Endothelial cell of umbilical vein (primary cell): Measurements from ENCODE around the gene HEPHL1. TPM values are rescaled to one million over a fixed set of nuclear protein-coding genes. Genes with fewer than 3 reads are reported as not detected.

ENCODE experiments used
- BruUV-seq: library from RNA; stranded (reverse); fragments of 400-500 nt; replicated peaks from 2 replicates; lab custom pipeline; 2021; lab: Mats Ljungman, UMichigan
- CTCF ChIA-PET: fragments of 300-600, 350-600 bp; sonication (Branson Sonifier 250); formaldehyde crosslinking; loops from one replicate; lab custom pipeline; 2021; ENCODE audit warnings: antibody characterized with exemption, inconsistent platforms; lab: Charles Lee
- POLR2A ChIA-PET: fragments of 300-600, 350-600 bp; sonication (Branson Sonifier 250); formaldehyde crosslinking; loops from one replicate; lab custom pipeline; 2021; ENCODE audit warnings: antibody characterized with exemption, inconsistent platforms; lab: Charles Lee
- DNase-seq: peaks from one replicate; pipeline ENCODE4 v3.0.0-alpha.2; 2011; ENCODE audit warnings: low read depth, low spot score
- FAIRE-seq: peaks from 2 replicates; lab custom pipeline; 2011; peaks lifted over from hg19 to GRCh38; lab: Jason Lieb, UNC
- H2AFZ ChIP-seq: 2 replicates; pipeline ENCODE4 v1.6.0; 2012; ENCODE audit warnings: low read depth, low read length, control low read depth, inconsistent platforms
- H3K27ac ChIP-seq: 2 replicates; pipeline ENCODE4 v1.5.1; 2011; ENCODE audit warnings: low read depth, mild to moderate bottlenecking, control low read depth, low read length, moderate library complexity; ENCODE audit not compliant: insufficient read depth
- H3K27me3 ChIP-seq, 2 experiments: 2 replicates each; pipeline versions ENCODE4 v1.6.0 to v1.6.1; 2011; ENCODE audit warnings: low read length in 2 of 2, mixed read lengths in 1 of 2; ENCODE audit not compliant: control insufficient read depth in 2 of 2, insufficient read depth in 2 of 2
- H3K36me3 ChIP-seq, 2 experiments: 2 replicates in 1 of 2; 3 replicates in 1 of 2; pipeline ENCODE4 v1.5.1; 2011; ENCODE audit warnings: low read length in 2 of 2, mild to moderate bottlenecking in 1 of 2, moderate library complexity in 1 of 2; ENCODE audit not compliant: control insufficient read depth in 2 of 2, insufficient read depth in 2 of 2; ENCODE audit errors: extremely low read depth in 1 of 2
- H3K4me1 ChIP-seq: 3 replicates; pipeline ENCODE4 v1.5.1; 2011; ENCODE audit warnings: mild to moderate bottlenecking, low read length; ENCODE audit not compliant: control insufficient read depth, insufficient read depth; ENCODE audit errors: extremely low read depth
- H3K4me2 ChIP-seq: 2 replicates; pipeline ENCODE4 v1.6.1; 2011; ENCODE audit warnings: low read length, control low read depth, mixed read lengths; ENCODE audit not compliant: insufficient read depth
- H3K4me3 ChIP-seq, 3 experiments: fragments of 200-600 bp in 1 of 3; sonication (generic), shearing (Covaris generic) in 1 of 3; replicated peaks in 1 of 3; 2 replicates each; pipeline ENCODE4 v1.5.1; 2011 to 2016; ENCODE audit warnings: control low read depth in 3 of 3, low read length in 3 of 3, mild to moderate bottlenecking in 2 of 3, inconsistent platforms in 1 of 3, low read depth in 1 of 3, moderate library complexity in 1 of 3; ENCODE audit not compliant: insufficient read depth in 1 of 3
- H3K79me2 ChIP-seq: 2 replicates; pipeline ENCODE4 v1.6.0; 2012; ENCODE audit warnings: low read length, inconsistent platforms; ENCODE audit not compliant: control insufficient read depth, insufficient read depth
- H3K9ac ChIP-seq: replicated peaks from 2 replicates; pipeline ENCODE3; 2011; ENCODE audit warnings: low read length, control low read depth; ENCODE audit not compliant: insufficient read depth; ENCODE audit errors: extremely low read depth
- H3K9me1 ChIP-seq: replicated peaks from 3 replicates; pipeline ENCODE4 v1.6.0; 2011; ENCODE audit warnings: mild to moderate bottlenecking, low read length; ENCODE audit not compliant: control insufficient read depth, insufficient read depth; ENCODE audit errors: extremely low read depth
- H3K9me3 ChIP-seq: replicated peaks from 2 replicates; pipeline ENCODE4 v1.5.1; 2012; ENCODE audit warnings: low read length, inconsistent platforms; ENCODE audit not compliant: control insufficient read depth, insufficient read depth
- H4K20me1 ChIP-seq: replicated peaks from 2 replicates; pipeline ENCODE3; 2011; ENCODE audit warnings: mild to moderate bottlenecking, low read length; ENCODE audit not compliant: control insufficient read depth, insufficient read depth; ENCODE audit errors: extremely low read depth
- CTCF ChIP-seq, 2 donors: IDR thresholded peaks; 1 replicate in 1 of 2; 2 replicates in 1 of 2; pipeline ENCODE4 v1.5.1; 2011; ENCODE audit warnings: low read length in 2 of 2, mild to moderate bottlenecking in 2 of 2, moderate library complexity in 2 of 2, control low read depth in 1 of 2, inconsistent platforms in 1 of 2, low read depth in 1 of 2; ENCODE audit not compliant: insufficient read depth in 1 of 2; ENCODE audit errors: extremely low read depth in 1 of 2
- FOS ChIP-seq: IDR thresholded peaks from 2 replicates; pipeline ENCODE4 v1.6.1; 2011; ENCODE audit warnings: mild to moderate bottlenecking, low read length, moderate library complexity, borderline replicate concordance; ENCODE audit not compliant: insufficient read depth
- GATA2 ChIP-seq: IDR thresholded peaks from 2 replicates; pipeline ENCODE4 v1.7.0; 2011; ENCODE audit warnings: low read depth, mild to moderate bottlenecking, moderate library complexity, mixed read lengths, low read length; ENCODE audit not compliant: insufficient read length, insufficient read depth
- MAX ChIP-seq: IDR thresholded peaks from 2 replicates; pipeline ENCODE4 v1.6.1; 2011; ENCODE audit not compliant: insufficient read depth, insufficient read length
- MYC ChIP-seq: IDR thresholded peaks from one replicate; pipeline ENCODE4 v1.6.1; 2011; ENCODE audit warnings: mild to moderate bottlenecking, low read depth, low read length
- POLR2AphosphoS5 ChIP-seq: IDR thresholded peaks from 2 replicates; pipeline ENCODE4 v1.6.1; 2012; ENCODE audit warnings: low read depth, mild to moderate bottlenecking, control low read depth, low read length, moderate library complexity; ENCODE audit not compliant: insufficient read depth
- dilution Hi-C: fragments of 300-500 bp; cut with MboI; formaldehyde crosslinking; loops from one replicate; pipeline ENCODE4 v1.15.0; 2019; ENCODE audit warnings: low sequenced_read_pairs; ENCODE audit not compliant: extremely low pct_ligation_motif_present
- intact Hi-C: fragments of 100-400 bp; cut with micrococcal nuclease; formaldehyde crosslinking; loops from one replicate; pipeline ENCODE4 v1.10.0; 2022
- polyA plus RNA-seq, 4 experiments: library from polyadenylated mRNA; depleted of rRNA in 3 of 4; stranded (reverse) in 3 of 4; unstranded in 1 of 4; fragments of >200 nt; gene quantifications; 2 replicates each; pipeline versions ENCODE4 v1.2.1 to v1.2.3, GENCODE V29; 2011 to 2012; ENCODE audit warnings: missing spikeins in 1 of 4
- total RNA-seq: library from RNA; stranded (reverse); gene quantifications from 2 replicates; pipeline ENCODE4 v1.2.3, GENCODE V29; 2021

Gene HEPHL1
- total and polyA plus RNA-seq, 2 donors (not counting 3 experiments of a cell fraction or from before 2014, with no cell fraction given): not detected

- TF ChIP-seq POLR2AphosphoS5 (no peak), CTCF (IDR thresholded peaks at IDR 0.05; ENCODE audit: extremely low read depth in 1 of 2, insufficient read depth in 1 of 2, low read depth in 1 of 2, low read length in 2 of 2) (no peak), MYC (no peak), FOS (no peak)
- ChIA-PET CTCF (interaction anchor here (1.5 to 5.0 kb wide), 3 partner anchors 18 to 52 kb away, joined by 4 to 64 read pairs (median 7); no protein-coding TSS in a partner anchor), POLR2A (no interaction called here)
- Histone ChIP-seq H3K27me3 (no peaks in the 10 kb centered on the region), H3K4me2 (peak overlapping the region; percentile 85), H3K27ac (no peak overlapping the region), H3K36me3 (no peaks in the 10 kb centered on the region), H4K20me1 (no peaks in the 10 kb centered on the region), H3K4me3 (no peak overlapping the region), H3K4me1 (peaks cover 62% of the 10 kb centered on the region), H3K79me2 (peaks cover 59% of the 10 kb centered on the region), H3K9me3 (no peaks in the 10 kb centered on the region), H3K9me1 (no peaks in the 10 kb centered on the region), H2AFZ (no peak overlapping the region), H3K9ac (no peak overlapping the region)
- DNase-seq (no peak), FAIRE-seq (no peak)
- intact Hi-C loops: loop anchor here (2.0 to 10.0 kb wide), 2 partner anchors 392 to 804 kb away; no protein-coding TSS in a partner anchor
- dilution Hi-C loops: no loop called here
- BruUV-seq: no TSS peak
Measured at GRCh38 chr11:94131047-94131717, 110.0 kb downstream of the HEPHL1 start.

DNA sequence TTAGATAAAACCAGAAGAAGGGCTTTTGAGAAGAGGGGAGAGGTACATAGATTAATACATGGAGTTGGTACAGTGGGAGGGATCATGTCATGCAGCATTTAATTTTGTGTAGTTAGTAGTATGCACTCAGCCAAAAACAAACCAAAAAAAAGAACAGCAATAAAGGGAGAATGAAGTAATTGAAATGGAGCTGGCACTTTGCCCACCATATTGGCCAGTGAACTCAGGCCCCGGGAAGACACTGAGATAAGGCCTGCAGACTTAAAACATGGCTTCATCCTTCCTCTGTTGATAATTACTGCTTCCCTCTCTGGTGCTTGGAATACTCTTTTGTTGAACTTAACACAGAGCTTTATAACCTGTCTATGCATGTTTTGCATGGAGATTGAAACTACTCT, 110.6 kb downstream of the HEPHL1 start:
- no peak overlapping the region for H2AFZ ChIP-seq
- H3K9me3 ChIP-seq: no peaks in the 10 kb centered on the region
- no TSS peak for BruUV-seq
- H3K36me3 ChIP-seq: no peaks in the 10 kb centered on the region
- peak; percentile 79 for FAIRE-seq
- H3K4me3 ChIP-seq: no peak overlapping the region
- no peak overlapping the region for H3K9ac ChIP-seq
- no peaks in the 10 kb centered on the region for H3K27me3 ChIP-seq
- peaks cover 64% of the 10 kb centered on the region for H3K4me1 ChIP-seq
- H3K27ac ChIP-seq: no peak overlapping the region
- intact Hi-C loops (loop anchor here (2.0 to 10.0 kb wide), 2 partner anchors 393 to 803 kb away; no protein-coding TSS in a partner anchor), dilution Hi-C loops (no loop called here)
- no peaks in the 10 kb centered on the region for H3K9me1 ChIP-seq
- H3K79me2 ChIP-seq: peaks cover 60% of the 10 kb centered on the region
- CTCF ChIA-PET: interaction anchor here (1.1 to 5.0 kb wide), 4 partner anchors 14 to 52 kb away, joined by 3 to 64 read pairs (median 6); no protein-coding TSS in a partner anchor
- peak overlapping the region; percentile 51 for H3K4me2 ChIP-seq
- POLR2A ChIA-PET: no interaction called here
- TF ChIP-seq MAX: no peak
- peak; percentile 23 for TF ChIP-seq GATA2
- peak; percentile 54 for DNase-seq
- H4K20me1 ChIP-seq: no peaks in the 10 kb centered on the region
